GM18526 (cell line): ENCODE measurements around the gene DNAH14.

ENCODE experiments used
- POLR2A ChIP-seq: IDR thresholded peaks from 3 replicates; pipeline ENCODE4 v1.6.1; 2011; ENCODE audit not compliant: insufficient read length; ENCODE audit errors: extremely low read depth

DNAH14 gene

DNA sequence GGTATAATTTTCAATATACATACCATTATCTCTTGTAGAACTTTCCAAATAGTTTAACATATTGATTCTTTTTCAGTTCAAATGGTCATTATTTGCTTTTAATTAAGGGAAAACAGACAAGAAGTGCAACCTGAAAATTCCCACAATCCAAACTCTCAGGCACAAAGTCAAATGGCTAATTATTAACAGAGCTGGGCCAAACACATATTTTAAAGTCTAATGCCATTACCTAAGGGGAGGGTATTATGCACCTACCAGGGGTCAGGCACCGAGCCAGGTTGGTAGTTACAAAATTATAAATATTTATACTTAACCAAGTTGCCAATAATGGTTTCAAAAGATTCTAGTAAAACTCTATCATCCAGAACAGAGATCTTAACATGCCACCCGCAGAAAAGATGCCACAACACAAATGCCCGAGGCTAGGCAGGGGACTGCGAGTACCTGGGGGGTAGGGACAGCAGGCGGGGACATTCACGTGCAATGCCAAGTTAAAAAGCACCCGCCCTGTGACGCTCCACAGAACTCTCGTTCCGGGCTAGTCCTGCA lies 483.4 kb downstream of the DNAH14 start:
- no peak for TF ChIP-seq POLR2A

DNA sequence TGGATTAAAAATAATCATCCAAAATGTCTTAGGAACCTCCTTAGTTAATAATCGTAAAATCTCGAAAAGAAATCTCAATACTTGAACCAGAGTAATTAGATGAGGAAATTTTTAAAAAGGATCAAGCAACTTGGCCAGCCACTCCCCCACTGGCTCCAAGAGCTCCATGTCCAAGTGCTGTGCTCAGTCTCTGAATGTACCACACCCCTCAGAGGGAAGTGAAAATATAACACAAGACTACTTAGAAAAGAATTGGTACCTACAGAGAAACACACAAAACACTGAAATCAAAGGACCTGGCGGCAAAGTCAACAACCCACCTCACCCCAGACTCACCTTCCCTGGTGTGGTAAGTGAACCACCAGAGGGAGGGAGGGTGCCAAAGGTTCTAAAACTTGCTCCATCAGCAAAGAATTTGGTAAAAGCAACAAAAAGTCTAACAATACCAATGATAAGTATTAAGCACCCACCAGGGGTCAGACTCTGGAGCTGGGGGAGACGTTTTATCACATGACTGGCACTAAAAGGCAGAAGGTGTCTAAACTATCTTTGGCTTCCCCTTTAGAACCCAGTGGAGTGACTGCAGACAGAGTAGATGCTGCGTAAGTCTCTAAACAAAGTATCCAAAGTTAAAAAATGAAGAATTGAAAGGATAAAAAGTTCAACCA lies 484.4 kb downstream of the DNAH14 start:
- no peak for TF ChIP-seq POLR2A

DNA sequence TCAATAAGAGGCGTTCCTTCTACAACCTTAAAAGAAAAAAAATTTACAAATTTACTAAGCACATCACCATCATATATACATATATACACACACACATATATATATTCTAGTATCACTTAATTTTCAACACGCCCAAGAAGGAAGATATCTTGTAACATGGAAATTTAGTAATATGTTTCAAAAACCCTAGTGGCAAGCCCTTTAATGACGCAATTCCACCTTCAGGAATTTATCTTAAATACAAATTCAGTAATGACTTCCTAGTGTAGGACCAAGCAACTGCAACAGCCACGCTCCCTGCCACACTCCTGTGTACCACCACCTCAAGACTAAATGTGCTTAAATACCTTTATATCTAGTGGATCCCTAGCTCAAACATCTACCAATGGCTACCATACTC lies 485.8 kb downstream of the DNAH14 start:
- TF ChIP-seq POLR2A, result no peak

DNA sequence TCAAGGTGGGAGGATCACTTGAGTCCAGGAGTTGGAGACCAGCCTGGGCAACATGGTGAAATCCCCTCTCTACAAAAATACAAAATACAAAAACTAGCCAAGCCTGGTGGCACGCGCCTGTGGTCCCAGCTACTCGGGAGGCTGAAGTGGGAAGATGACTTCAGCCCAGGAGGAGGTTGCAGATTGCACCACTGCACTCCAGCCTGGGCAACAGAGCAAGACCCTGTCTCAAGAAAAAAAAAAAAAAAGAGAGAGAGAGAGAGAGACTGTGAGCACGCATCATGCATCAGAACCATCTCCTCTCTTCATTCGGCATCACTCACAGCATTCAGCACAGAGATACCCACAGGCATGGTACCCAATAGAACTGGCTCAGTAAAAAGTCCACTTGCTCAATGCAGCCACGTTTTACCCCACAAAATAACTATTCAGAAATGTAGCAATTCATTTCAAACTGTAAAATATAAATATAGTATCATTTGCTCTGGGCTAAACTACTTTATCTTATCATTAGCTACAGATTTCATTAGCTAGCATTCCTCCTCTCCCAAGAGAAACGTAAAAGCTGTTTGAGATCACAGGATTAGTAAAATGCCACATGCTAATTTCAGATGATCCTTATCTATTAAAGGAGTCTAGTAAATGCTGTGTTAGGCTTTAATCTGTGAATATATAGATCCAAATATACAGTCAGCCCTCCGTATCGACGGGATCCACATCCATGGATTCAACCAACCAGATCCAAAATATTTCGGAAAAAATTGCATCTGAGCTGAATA lies 486.7 kb downstream of the DNAH14 start:
- TF ChIP-seq POLR2A, result no peak

DNA sequence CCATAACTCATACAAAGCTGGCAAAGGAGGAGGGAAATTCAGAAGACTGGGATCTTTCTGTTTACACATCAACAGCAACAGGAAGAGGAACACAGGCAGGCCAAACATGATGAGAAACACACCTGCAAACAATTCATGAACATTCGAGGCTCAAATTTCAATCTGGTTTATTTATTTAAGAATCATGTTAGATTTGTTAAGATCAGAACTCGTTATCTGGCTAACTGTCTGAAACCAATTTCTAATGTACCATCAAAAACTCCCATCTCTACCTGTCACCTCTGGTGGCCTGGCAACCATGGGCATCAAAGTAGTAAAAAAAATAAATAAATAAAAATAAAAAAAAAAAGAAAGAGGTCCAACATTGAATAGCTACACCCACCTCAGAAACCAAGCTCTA lies 488.6 kb downstream of the DNAH14 start:
- no peak for TF ChIP-seq POLR2A

DNA sequence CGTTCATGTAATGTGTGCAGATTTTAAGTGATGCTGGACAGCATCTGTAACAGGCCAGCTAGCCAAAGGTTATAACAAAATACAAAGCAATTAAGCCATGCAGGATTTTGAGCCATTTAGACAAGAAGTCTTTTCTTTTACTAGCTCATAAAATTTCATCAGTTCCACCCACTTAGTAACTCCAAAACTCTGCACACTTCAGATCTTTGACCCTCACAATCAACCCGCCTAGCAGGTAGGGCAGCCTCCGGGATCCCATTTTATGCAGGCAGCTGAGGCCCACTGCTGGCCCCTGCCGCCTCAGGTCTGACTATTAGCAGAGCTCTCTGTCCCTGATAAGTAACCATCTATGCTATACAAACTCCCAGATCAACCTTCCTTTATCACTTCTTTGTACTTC lies 489.1 kb downstream of the DNAH14 start:
- no peak for TF ChIP-seq POLR2A

DNA sequence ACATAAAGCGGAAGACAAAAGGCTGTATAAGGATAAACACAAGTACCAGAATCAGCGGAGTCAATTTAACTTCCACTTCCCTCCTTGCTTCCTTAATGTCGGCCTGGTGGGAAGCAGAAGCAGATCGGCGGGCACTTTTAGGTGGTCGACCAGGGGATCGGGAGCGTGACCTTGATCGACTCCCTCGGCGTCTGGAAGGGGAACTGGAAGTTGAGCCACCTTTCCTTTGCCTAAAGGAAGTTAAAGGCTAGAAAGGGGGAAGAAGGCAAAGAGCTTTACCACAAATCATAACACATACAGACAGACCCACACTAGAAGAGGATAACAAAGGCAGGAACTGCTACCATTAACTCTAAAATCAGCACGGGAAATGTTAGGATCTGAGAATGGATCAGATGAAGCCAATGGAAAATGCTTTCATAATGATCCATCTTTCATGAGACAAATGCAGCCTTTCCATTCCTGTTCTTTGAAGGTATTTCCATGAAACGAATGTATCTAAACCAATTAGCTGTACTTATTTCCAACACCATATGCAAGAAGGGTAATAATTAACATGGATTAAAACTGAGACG lies 492.6 kb downstream of the DNAH14 start:
- no peak for TF ChIP-seq POLR2A

DNA sequence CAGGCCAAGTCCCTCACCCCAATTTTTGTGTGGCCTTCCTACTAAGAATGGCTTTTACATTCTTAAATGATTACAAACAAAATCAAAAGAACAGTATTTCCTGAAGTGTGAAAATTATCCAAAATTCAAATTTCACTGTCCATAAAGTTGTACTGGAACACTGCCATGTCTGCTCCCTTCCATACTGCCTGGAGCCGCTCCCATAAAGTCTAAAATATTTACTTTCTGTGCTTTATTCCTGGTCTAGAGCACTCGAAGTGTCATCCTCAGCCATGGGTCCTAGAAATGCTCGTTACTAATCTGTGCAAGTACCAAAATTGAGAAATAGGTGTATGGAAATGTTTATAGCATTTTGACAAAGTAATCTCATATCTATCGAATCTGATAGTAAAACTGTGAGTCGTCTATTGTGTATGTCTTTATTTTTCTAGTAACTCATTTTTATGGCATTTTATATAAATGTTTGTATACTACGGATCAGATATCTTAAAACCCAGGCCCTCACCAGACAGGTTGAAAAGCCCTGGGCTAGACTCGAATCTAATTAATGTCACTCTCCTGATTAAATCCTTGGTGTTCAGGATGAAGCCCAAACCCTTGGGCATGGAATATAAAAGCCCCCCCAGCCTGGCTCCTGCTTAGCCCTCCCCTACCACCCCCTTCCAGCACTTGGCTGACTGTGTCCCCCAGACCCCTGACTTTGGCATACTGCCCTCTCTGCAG lies 493.5 kb downstream of the DNAH14 start:
- no peak for TF ChIP-seq POLR2A

DNA sequence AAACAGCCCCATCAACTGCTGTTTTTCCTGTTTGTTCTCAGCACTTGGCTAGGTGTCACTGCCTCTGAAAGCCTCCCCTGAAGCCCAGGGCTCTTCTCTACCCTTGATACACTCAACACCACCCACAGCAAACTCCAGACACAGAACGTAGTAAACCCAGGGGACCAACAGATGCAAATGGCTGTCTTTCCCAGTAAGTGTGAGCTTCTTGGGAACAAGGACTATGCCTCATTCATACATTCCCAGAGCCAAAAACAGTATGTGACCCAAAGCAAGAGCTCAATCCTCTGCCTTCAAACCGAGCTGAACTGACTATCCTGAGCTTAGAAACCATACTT lies 494.0 kb downstream of the DNAH14 start:
- no peak for TF ChIP-seq POLR2A

DNA sequence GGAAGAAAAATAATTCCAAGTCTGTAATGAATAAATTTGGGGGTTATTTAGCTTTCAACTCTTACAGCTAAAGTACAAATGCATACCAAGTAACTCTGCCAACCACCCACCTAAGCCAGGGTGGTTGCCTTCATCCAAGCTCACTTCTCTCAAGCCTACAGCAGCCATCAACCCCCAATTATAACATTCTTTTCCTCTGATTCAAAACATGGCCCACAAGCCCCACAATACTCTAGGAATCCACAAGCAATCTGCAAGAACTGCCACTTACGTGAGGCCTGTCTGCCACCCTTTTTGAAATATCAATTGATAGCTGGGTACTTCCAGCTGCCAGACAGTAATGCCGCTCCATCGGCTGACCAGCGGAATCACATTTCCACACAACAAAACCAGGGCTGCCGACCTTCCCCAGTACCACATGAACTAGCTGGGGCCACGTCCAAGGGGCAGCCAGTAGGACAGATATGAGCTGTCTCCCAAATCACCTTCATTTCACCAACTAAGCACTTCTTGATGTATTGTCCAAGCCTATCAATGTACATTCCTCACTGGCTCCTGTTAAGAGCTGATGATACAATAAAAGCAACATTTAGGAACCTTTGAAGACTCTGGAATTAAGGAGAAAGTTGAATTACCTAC lies 495.2 kb downstream of the DNAH14 start:
- no peak for TF ChIP-seq POLR2A

DNA sequence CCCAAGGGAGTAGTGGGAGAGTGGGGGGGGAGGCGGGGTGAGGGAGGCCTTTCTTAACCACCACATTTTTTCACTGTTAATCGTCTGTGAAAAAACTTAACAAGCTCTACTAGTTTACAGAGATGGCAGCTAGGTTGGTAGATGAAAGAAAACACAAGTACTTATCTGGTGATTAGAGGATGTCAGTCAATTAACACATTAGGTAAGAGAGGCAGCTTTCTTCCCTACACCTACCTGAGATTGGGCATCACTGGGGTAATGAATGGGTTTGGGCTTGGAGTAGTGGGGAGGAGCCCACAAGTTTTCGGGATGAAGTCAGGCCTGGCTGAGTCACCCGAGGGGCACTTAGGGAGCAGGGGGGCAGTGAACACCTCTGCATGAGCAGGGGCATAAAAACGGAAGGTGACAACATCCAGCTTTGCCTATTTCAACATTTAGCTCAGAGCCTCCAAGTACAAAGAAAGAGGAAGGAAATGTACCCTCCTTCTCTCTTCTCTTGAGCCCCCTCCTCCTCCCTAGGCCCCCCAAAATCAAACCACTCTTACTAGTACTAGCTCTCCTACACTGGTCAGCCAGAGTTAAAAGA lies 495.8 kb downstream of the DNAH14 start:
- no peak for TF ChIP-seq POLR2A

DNA sequence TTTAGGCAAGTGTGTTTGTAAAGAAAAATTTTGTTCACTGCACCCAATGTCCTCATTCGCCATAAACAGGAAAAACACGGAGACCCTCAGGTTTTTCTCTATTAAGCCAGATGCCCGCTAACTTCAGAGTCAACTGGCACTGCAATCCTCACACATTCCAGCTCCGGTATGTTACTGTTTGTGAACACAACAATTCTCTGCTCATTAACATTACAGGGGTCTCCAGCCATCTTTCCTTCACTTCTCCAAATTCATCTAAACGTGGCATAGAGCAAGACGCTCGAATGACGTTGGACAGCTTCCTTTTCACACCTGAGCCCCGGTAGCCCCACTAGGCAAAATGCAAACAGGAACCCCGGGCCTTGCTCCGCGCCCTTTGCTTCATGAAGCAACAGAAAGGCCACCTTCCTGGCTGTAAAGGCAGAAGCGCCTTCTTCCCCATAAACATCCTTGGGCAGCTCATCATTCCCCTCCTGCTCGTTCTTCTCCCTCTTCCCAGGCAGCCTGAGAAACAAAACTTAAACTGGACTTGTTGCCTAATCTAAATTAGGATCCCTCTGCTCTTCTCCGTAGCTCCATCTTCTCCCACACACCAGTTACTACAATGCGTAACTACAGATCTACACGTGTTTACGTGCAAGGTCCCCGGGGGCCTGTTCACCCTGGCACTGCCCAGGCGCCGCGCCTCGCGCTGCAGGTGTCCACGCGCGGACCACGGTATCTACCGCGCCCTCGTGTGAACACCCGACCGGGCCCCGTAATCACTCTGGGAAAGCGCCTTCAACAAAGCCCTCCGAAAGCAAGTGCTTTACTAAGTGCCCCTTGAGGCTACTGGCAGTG lies 497.1 kb downstream of the DNAH14 start:
- TF ChIP-seq POLR2A, result peak; percentile 12

DNA sequence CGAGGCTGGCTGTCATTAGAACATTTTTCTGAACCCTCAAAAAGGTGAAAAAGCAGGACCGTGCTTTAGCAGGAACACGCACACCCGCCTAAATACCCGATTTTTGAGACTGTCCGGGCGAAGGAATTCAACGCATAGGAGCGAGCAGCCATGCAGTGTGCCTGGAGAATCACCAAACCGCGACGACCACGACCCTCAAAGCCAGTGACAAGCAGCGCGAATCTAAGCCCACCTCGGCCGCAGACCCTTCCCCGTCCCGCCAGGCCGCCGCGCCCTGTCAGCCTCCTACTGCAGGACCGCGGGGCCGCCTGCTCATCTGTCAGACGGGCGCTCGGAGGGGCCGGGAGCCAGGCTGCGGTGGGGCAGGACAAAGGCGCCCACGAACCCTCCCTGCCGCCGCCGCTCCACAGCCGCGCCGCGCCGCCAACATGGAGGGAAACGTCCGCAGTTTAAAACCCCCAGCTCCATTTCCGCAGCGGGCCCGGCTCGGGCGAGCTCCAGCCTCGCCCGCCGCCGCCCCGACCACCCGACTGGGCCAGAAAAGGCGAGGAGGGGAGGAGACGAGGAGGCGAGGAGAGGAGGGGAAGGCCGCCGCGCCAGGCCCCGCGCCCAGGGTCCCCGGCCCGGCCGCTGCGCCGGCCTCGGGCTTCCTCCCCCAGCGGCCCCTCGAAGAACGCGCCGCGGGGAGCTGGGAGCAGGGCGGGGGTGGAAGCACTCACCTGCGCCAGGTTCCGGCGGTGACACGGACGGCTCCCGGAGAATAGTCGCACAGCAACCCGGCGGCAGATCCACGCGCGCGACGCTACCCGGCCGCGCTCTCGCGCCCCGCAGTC lies 498.0 kb downstream of the DNAH14 start, which contains the start of gene LBR:
Gene LBR (minus strand): TSS at position 804 of the 833 bp plus-strand sequence. CDS start 3,963 bp downstream, outside the sequence.
- peak; percentile 52 for TF ChIP-seq POLR2A
